CD4-positive, CD25-positive, alpha-beta regulatory T cell (primary cell): ENCODE results near the gene TPCN2. TPM values are rescaled to one million over a fixed set of nuclear protein-coding genes. Genes with fewer than 3 reads are reported as not detected.
A peak's percentile ranks its signal among the peaks of the same experiment; 100 is the strongest.

Source experiments
- ATAC-seq, 2 donors: fragments of 150-1000 bp; cut with Tn5 transposase; one replicate each; pipeline ENCODE4 v1.10.0; 2021; ENCODE audit warnings: low read depth in 2 of 2, moderate number of reproducible peaks in 2 of 2, moderate library complexity in 1 of 2
- DNase-seq, 3 donors: peaks; one replicate each; pipeline versions ENCODE4 v3.0.0 to v3.0.0-alpha.2; 2012 to 2022; ENCODE audit warnings: mixed read lengths in 1 of 3
- H3K27ac ChIP-seq: one replicate; pipeline ENCODE4 v1.7.0; 2013; ENCODE audit warnings: mild to moderate bottlenecking, low read length; ENCODE audit not compliant: insufficient read depth, poor library complexity, severe bottlenecking
- H3K27me3 ChIP-seq: one replicate; pipeline ENCODE4 v1.7.0; 2013; ENCODE audit warnings: low read length; ENCODE audit not compliant: control insufficient read depth, insufficient read depth
- H3K36me3 ChIP-seq: one replicate; pipeline ENCODE4 v1.7.0; 2013; ENCODE audit warnings: mild to moderate bottlenecking, low read length, moderate library complexity; ENCODE audit not compliant: control insufficient read depth, insufficient read depth
- H3K4me1 ChIP-seq: 2 replicates; pipeline ENCODE4 v1.7.0; 2013; ENCODE audit warnings: mild to moderate bottlenecking, low read length; ENCODE audit not compliant: insufficient read depth, control insufficient read depth, poor library complexity, severe bottlenecking
- H3K4me3 ChIP-seq: one replicate; pipeline ENCODE4 v1.7.0; 2013; ENCODE audit warnings: low read depth, mild to moderate bottlenecking, low read length, moderate library complexity
- H3K9me3 ChIP-seq, 2 experiments: 1 replicate in 1 of 2; 2 replicates in 1 of 2; pipeline ENCODE4 v1.7.0; 2013; ENCODE audit warnings: low read length in 2 of 2, mild to moderate bottlenecking in 1 of 2, moderate library complexity in 1 of 2; ENCODE audit not compliant: control insufficient read depth in 2 of 2
- H3K27ac Mint-ChIP-seq, 3 donors: one replicate each; pipeline ENCODE4 v1.8.0; 2020 to 2022; ENCODE audit warnings: mild to moderate bottlenecking in 3 of 3, mixed read lengths in 3 of 3, moderate library complexity in 2 of 3
- H3K27me3 Mint-ChIP-seq: one replicate; pipeline ENCODE4 v1.8.0; 2022; ENCODE audit warnings: mild to moderate bottlenecking, mixed read lengths
- H3K36me3 Mint-ChIP-seq: one replicate; pipeline ENCODE4 v1.8.0; 2020; ENCODE audit warnings: mixed read lengths
- H3K4me1 Mint-ChIP-seq, 4 donors: one replicate each; pipeline ENCODE4 v1.8.0; 2020 to 2022; ENCODE audit warnings: mixed read lengths in 4 of 4, mild to moderate bottlenecking in 1 of 4
- H3K4me3 Mint-ChIP-seq, 4 donors: one replicate each; pipeline ENCODE4 v1.8.0; 2020 to 2022; ENCODE audit warnings: mild to moderate bottlenecking in 4 of 4, mixed read lengths in 4 of 4, moderate library complexity in 3 of 4
- H3K9me3 Mint-ChIP-seq, 7 donors: one replicate each; pipeline ENCODE4 v1.8.0; 2020 to 2022; ENCODE audit warnings: mixed read lengths in 7 of 7, mild to moderate bottlenecking in 3 of 7, moderate library complexity in 2 of 7
- polyA plus RNA-seq, 4 donors: library from polyadenylated mRNA; unstranded; fragments of 300-500 nt; fragmentation: Illumina TruSeq; gene quantifications; one replicate each; pipeline ENCODE4 v1.2.3, GENCODE V29; 2021
- total RNA-seq: library from RNA; stranded (reverse); gene quantifications from one replicate; pipeline ENCODE4 v1.2.3, GENCODE V29; 2022

The TPCN2 gene
- total and polyA plus RNA-seq, 5 donors from 2014 or later: 5.9 to 20.5 (median 6.6) TPM

DNA sequence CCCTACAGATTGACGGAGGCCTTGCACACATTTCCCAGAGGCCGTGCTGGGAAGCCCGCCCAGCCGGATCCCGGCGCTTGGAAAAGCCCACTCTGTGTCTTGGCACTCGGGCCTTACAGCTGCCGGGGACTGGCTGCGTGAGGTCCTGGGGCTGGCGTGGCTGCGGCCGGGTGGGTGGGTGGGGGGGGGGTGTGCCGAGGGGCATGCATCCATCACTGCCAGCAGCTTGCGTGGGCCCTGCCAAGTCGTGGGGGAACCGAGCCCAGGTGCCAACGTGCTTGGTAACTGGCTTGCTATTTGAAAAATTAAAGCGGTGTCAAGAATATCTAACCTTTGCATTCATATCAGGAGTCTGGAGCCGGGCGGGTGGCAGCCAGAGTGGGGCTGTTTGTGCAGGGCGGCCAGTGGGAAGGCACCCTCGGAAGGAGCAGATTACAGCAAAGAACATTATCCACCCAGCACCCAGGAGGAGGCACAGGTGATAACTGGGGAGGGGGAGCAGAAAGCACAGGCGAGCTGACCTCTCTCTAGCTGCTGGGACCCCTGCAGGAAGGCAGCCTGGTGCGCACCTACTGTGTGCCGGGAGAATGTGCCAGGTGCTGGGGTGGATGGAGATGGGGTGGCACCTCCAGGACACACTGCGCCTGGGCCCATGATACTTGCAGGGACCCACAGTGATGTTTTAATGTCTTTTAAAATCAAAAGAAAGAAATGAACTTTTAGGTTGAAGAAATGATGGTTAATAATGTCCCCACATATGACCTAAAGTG is 78.5 kb downstream of the TPCN2 start:
- H3K27me3 Mint-ChIP-seq: no peaks in the 10 kb centered on the region
- no peak overlapping the region for H3K4me3 ChIP-seq
- H3K4me3 Mint-ChIP-seq: no peak overlapping the region
- H3K27ac Mint-ChIP-seq: no peak overlapping the region
- no peaks in the 10 kb centered on the region for H3K9me3 ChIP-seq
- H3K4me1 ChIP-seq: peaks cover 32% of the 10 kb centered on the region
- H3K36me3 ChIP-seq: no peaks in the 10 kb centered on the region
- peaks cover 8 to 41% (median 18%) of the 10 kb centered on the region in 4 donors for H3K4me1 Mint-ChIP-seq
- peaks cover 0 to 3% (median 2%) of the 10 kb centered on the region in 7 donors for H3K9me3 Mint-ChIP-seq
- no peak overlapping the region for H3K27ac ChIP-seq
- no peaks in the 10 kb centered on the region for H3K27me3 ChIP-seq
- no peak for ATAC-seq
- no peak for DNase-seq
- no peaks in the 10 kb centered on the region for H3K36me3 Mint-ChIP-seq

DNA sequence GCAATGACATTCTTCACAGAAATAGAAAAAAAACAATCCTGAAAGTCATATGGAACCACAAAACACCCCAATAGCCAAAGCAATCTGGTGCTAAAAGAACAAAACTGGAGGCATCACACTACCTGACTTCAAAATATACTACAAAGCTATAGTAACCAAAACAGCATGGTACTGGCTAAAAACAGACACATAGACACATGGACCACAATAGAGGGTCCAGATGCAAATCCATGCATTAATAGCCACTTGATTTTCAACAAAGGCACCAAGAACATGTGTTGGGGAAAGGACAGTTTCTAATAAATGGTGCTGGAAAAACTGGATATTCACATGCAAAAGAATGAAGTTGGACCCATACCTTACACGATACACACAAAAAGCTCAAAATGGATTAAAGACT is 79.2 kb downstream of the TPCN2 start:
- ATAC-seq (no peak), DNase-seq (no peak)
- no peak overlapping the region for H3K27ac ChIP-seq
- no peaks in the 10 kb centered on the region for H3K27me3 Mint-ChIP-seq
- no peak overlapping the region for H3K4me3 Mint-ChIP-seq
- H3K27me3 ChIP-seq: no peaks in the 10 kb centered on the region
- no peak overlapping the region for H3K27ac Mint-ChIP-seq
- H3K9me3 ChIP-seq: no peaks in the 10 kb centered on the region
- no peaks in the 10 kb centered on the region for H3K36me3 Mint-ChIP-seq
- no peak overlapping the region for H3K4me3 ChIP-seq
- no peaks in the 10 kb centered on the region for H3K36me3 ChIP-seq
- peaks cover 0 to 3% (median 2%) of the 10 kb centered on the region in 7 donors for H3K9me3 Mint-ChIP-seq
- H3K4me1 ChIP-seq: peaks cover 26% of the 10 kb centered on the region
- H3K4me1 Mint-ChIP-seq: peaks cover 8 to 35% (median 17%) of the 10 kb centered on the region in 4 donors

DNA sequence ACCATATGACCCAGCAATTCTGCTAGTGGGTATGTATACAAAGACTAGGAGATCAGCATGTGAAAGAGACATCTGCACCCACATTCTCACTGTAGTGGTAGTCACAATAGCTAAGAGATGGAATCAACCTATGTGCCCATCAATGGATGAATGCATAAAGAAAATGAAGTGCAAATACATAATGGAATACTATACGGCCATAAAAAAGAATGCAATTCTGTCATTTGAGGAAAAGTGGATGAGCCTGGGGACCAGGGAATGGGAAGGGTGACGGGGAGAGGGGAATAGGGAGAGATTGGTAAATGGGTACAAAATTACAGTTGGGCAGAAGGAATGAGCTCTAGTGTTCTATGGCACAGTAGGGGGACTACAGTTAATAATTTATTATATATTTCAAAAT is 80.3 kb downstream of the TPCN2 start:
- Histone ChIP-seq H3K27me3 (no peaks in the 10 kb centered on the region), H3K4me3 (no peak overlapping the region), H3K9me3 (no peaks in the 10 kb centered on the region), H3K36me3 (no peaks in the 10 kb centered on the region), H3K27ac (no peak overlapping the region), H3K4me1 (peaks cover 14% of the 10 kb centered on the region)
- Mint-ChIP-seq H3K4me1 (peaks cover 8 to 24% (median 15%) of the 10 kb centered on the region in 4 donors), H3K27ac (peak overlapping the region in 1 of 3 donors; percentile 75), H3K4me3 (peak overlapping the region in 1 of 4 donors; percentile 19), H3K36me3 (no peaks in the 10 kb centered on the region), H3K9me3 (peaks cover 0 to 5% (median 3%) of the 10 kb centered on the region in 7 donors), H3K27me3 (no peaks in the 10 kb centered on the region)
- no peak for ATAC-seq
- DNase-seq: no peak

- Histone ChIP-seq H3K9me3 (no peaks in the 10 kb centered on the region), H3K4me3 (no peak overlapping the region), H3K4me1 (peaks cover 10% of the 10 kb centered on the region), H3K36me3 (no peaks in the 10 kb centered on the region), H3K27me3 (no peaks in the 10 kb centered on the region), H3K27ac (no peak overlapping the region)
- Mint-ChIP-seq H3K27ac (peak overlapping the region in 2 of 3 donors; percentile 52 to 75), H3K4me3 (no peak overlapping the region), H3K36me3 (no peaks in the 10 kb centered on the region), H3K27me3 (no peaks in the 10 kb centered on the region), H3K9me3 (peaks cover 0 to 5% (median 3%) of the 10 kb centered on the region in 7 donors), H3K4me1 (peaks cover 3 to 20% (median 12%) of the 10 kb centered on the region in 4 donors)
- DNase-seq: no peak
- no peak for ATAC-seq
Observed at GRCh38 chr11:69129647-69130046, 80.9 kb downstream of the TPCN2 start.

GRCh38 chr11:69130654-69131053 is 81.9 kb downstream of the TPCN2 start:
- peaks cover 4% of the 10 kb centered on the region for H3K4me1 ChIP-seq
- H3K9me3 Mint-ChIP-seq: peaks cover 0 to 5% (median 3%) of the 10 kb centered on the region in 7 donors
- H3K27ac ChIP-seq: no peak overlapping the region
- H3K27me3 Mint-ChIP-seq: no peaks in the 10 kb centered on the region
- H3K9me3 ChIP-seq: no peaks in the 10 kb centered on the region
- H3K36me3 ChIP-seq: no peaks in the 10 kb centered on the region
- peak overlapping the region in 1 of 3 donors; percentile 71 for H3K27ac Mint-ChIP-seq
- H3K4me3 Mint-ChIP-seq: no peak overlapping the region
- peaks cover 0 to 18% (median 11%) of the 10 kb centered on the region in 4 donors for H3K4me1 Mint-ChIP-seq
- H3K27me3 ChIP-seq: no peaks in the 10 kb centered on the region
- H3K4me3 ChIP-seq: no peak overlapping the region
- ATAC-seq (no peak), DNase-seq (no peak)
- no peaks in the 10 kb centered on the region for H3K36me3 Mint-ChIP-seq

DNA sequence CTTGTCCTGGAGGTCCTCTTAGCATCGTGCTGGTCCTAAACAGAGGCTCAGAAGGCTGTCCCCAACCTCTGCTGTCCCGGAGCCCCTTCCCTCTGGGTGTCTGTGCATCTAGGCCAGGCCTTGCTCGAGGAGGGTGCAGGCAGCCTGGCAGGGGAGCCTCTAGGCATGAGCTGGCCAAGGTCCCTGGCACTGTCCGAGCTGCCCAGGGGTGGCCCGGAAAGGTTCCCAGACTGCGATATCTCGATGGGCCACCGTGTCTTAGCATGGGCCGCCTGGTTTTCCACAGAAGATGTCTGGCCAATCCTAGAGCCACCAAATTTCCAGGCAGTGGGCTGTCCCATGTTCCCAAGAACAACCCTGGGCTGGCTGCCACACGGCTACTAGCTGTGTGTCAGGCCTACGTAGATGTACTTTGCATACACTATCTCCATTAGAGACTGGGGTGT is 82.4 kb downstream of the TPCN2 start:
- Histone ChIP-seq H3K27ac (no peak overlapping the region), H3K9me3 (no peaks in the 10 kb centered on the region), H3K4me3 (no peak overlapping the region), H3K4me1 (peaks cover 4% of the 10 kb centered on the region), H3K36me3 (no peaks in the 10 kb centered on the region), H3K27me3 (no peaks in the 10 kb centered on the region)
- DNase-seq (no peak), ATAC-seq (no peak)
- Mint-ChIP-seq H3K27ac (peak overlapping the region in 1 of 3 donors; percentile 71), H3K4me1 (peaks cover 0 to 18% (median 11%) of the 10 kb centered on the region in 4 donors), H3K27me3 (no peaks in the 10 kb centered on the region), H3K9me3 (peaks cover 0 to 5% (median 3%) of the 10 kb centered on the region in 7 donors), H3K36me3 (peaks cover 3% of the 10 kb centered on the region), H3K4me3 (no peak overlapping the region)

- Mint-ChIP-seq H3K27me3 (no peaks in the 10 kb centered on the region), H3K4me1 (peaks cover 0 to 18% (median 11%) of the 10 kb centered on the region in 4 donors), H3K36me3 (peaks cover 5% of the 10 kb centered on the region), H3K9me3 (peaks cover 0 to 5% (median 3%) of the 10 kb centered on the region in 7 donors), H3K4me3 (no peak overlapping the region), H3K27ac (no peak overlapping the region)
- Histone ChIP-seq H3K9me3 (no peaks in the 10 kb centered on the region), H3K36me3 (no peaks in the 10 kb centered on the region), H3K4me1 (peaks cover 4% of the 10 kb centered on the region), H3K27me3 (no peaks in the 10 kb centered on the region), H3K4me3 (no peak overlapping the region), H3K27ac (no peak overlapping the region)
- DNase-seq: no peak
- no peak for ATAC-seq
Observed at GRCh38 chr11:69131644-69132300, 83.0 kb downstream of the TPCN2 start.
